GM12892 (cell line): Measurements from ENCODE around the gene ELL.

Experiments
- POLR2A ChIP-seq: IDR thresholded peaks from 2 replicates; pipeline ENCODE4 v1.6.1; 2011; ENCODE audit warnings: low read depth, low read length, control low read depth
- POLR2AphosphoS5 ChIP-seq: IDR thresholded peaks from 2 replicates; pipeline ENCODE4 v1.6.1; 2011; ENCODE audit warnings: low read depth, low read length, control low read depth
- TAF1 ChIP-seq: IDR thresholded peaks from 2 replicates; pipeline ENCODE4 v1.6.1; 2011; ENCODE audit warnings: low read depth, mild to moderate bottlenecking, control low read depth, low read length, borderline replicate concordance

GRCh38 chr19:18467978-18468377, 53.9 kb downstream of the ELL start:
- TF ChIP-seq POLR2A = no peak
- no peak for TF ChIP-seq POLR2AphosphoS5
- no peak for TF ChIP-seq TAF1
